Osteoblast (primary cell): ENCODE measurements around the gene ANKRD66. TPM values are rescaled to one million over a fixed set of nuclear protein-coding genes. Genes with fewer than 3 reads are reported as not detected.

ENCODE experiments used
- DNase-seq: peaks from one replicate; pipeline ENCODE4 v3.0.0; 2011; ENCODE audit warnings: low spot score, mixed read lengths; ENCODE audit not compliant: insufficient read length; ENCODE audit errors: missing footprints
- H2AFZ ChIP-seq: 2 replicates; pipeline ENCODE4 v1.6.0; 2011; ENCODE audit warnings: mild to moderate bottlenecking, low read length
- H3K27ac ChIP-seq: 2 replicates; pipeline ENCODE4 v1.5.1; 2011; ENCODE audit warnings: mild to moderate bottlenecking, low read depth, low read length, moderate library complexity
- H3K27me3 ChIP-seq: 2 replicates; pipeline ENCODE4 v1.6.0; 2012; ENCODE audit warnings: mild to moderate bottlenecking, control low read depth, inconsistent platforms, low read length, moderate library complexity; ENCODE audit not compliant: insufficient read depth
- H3K36me3 ChIP-seq: 2 replicates; pipeline ENCODE4 v1.5.1; 2011; ENCODE audit warnings: mild to moderate bottlenecking, low read length, control low read depth, moderate library complexity; ENCODE audit not compliant: insufficient read depth
- H3K4me1 ChIP-seq: 2 replicates; pipeline ENCODE4 v1.5.1; 2011; ENCODE audit warnings: mild to moderate bottlenecking, low read length, control low read depth, moderate library complexity; ENCODE audit not compliant: insufficient read depth
- H3K4me2 ChIP-seq: 2 replicates; pipeline ENCODE4 v1.6.0; 2011; ENCODE audit warnings: mild to moderate bottlenecking, low read length; ENCODE audit not compliant: insufficient read depth
- H3K4me3 ChIP-seq: fragments of 200-600 bp; sonication (generic); 3 replicates; pipeline ENCODE4 v1.5.1; 2012; ENCODE audit warnings: mild to moderate bottlenecking, low read length, inconsistent platforms; ENCODE audit not compliant: insufficient read depth
- H3K79me2 ChIP-seq: 2 replicates; pipeline ENCODE4 v1.6.0; 2012; ENCODE audit warnings: mild to moderate bottlenecking, low read length, control low read depth, inconsistent platforms; ENCODE audit not compliant: insufficient read depth
- H3K9me3 ChIP-seq: 2 replicates; pipeline ENCODE4 v1.5.1; 2011; ENCODE audit warnings: low read depth, low read length, control low read depth
- H4K20me1 ChIP-seq: 2 replicates; pipeline ENCODE4 v1.6.0; 2012; ENCODE audit warnings: mild to moderate bottlenecking, low read length, control low read depth; ENCODE audit not compliant: insufficient read depth
- total RNA-seq: library from RNA; depleted of rRNA; stranded (reverse); fragments of >200 nt; gene quantifications from 2 replicates; pipeline ENCODE4 v1.2.3, GENCODE V29; 2012
- TF ChIP-seq, protein P1 (sequence below): IDR thresholded peaks from 2 replicates; pipeline ENCODE4 v1.5.1; 2011; ENCODE audit warnings: mild to moderate bottlenecking, low read depth, low read length, moderate library complexity; ENCODE audit errors: extremely low read depth

The ANKRD66 gene
- total RNA-seq, 1 donor, result not detected

DNA sequence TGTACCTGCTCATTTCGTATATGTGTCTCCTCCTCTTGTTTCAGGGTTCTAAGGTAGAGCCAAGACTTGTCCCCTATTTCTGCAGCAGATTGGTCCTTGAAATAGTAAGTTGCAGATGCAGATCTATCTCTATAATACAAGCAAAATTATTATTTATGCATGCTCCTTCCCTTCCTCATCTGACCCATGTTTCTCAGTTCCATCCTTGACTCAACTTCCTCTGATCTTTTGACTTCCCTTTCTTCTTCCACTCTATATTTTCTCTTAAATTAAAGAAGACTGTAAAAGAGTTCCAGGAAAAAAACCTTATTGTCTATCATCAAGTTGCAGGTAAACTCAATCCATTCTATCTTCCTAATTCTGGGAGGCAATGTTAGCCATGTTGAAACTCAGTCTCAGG, 35.2 kb upstream of the ANKRD66 start:
- TF ChIP-seq, protein P1, sequence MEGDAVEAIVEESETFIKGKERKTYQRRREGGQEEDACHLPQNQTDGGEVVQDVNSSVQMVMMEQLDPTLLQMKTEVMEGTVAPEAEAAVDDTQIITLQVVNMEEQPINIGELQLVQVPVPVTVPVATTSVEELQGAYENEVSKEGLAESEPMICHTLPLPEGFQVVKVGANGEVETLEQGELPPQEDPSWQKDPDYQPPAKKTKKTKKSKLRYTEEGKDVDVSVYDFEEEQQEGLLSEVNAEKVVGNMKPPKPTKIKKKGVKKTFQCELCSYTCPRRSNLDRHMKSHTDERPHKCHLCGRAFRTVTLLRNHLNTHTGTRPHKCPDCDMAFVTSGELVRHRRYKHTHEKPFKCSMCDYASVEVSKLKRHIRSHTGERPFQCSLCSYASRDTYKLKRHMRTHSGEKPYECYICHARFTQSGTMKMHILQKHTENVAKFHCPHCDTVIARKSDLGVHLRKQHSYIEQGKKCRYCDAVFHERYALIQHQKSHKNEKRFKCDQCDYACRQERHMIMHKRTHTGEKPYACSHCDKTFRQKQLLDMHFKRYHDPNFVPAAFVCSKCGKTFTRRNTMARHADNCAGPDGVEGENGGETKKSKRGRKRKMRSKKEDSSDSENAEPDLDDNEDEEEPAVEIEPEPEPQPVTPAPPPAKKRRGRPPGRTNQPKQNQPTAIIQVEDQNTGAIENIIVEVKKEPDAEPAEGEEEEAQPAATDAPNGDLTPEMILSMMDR, result no peak
- H3K4me1 ChIP-seq, result no peaks in the 10 kb centered on the region

DNA sequence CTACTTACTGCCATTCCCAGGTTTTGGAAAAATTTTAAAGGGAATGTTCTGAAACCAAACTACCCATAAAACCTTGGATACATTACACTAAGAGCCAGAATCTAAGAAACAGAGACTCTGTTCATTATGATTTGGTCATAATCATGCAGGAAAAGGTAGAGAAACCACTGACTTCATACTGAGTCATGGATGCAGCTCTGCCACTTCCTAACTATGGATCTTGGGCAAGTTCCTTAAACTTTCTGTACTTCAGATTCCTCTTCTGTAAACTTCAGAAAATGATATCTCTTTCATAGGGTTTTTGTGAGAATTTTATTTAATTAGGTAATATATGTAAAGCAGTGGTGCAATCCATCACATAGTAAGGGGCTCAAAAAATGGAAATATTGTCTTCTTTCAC, 31.6 kb upstream of the ANKRD66 start:
- Histone ChIP-seq H3K36me3 (no peaks in the 10 kb centered on the region), H3K79me2 (no peaks in the 10 kb centered on the region), H3K27me3 (no peaks in the 10 kb centered on the region), H3K4me3 (no peak overlapping the region), H4K20me1 (no peaks in the 10 kb centered on the region), H3K4me1 (no peaks in the 10 kb centered on the region), H3K4me2 (no peak overlapping the region), H3K9me3 (no peaks in the 10 kb centered on the region), H3K27ac (no peak overlapping the region), H2AFZ (no peak overlapping the region)
- TF ChIP-seq, protein P1, result no peak
- DNase-seq, result peak; percentile 21

More for the DNA sequence above, 35.2 kb upstream of the ANKRD66 start:
- H3K27me3 ChIP-seq, result no peaks in the 10 kb centered on the region
- no peak overlapping the region for H3K4me3 ChIP-seq
- no peaks in the 10 kb centered on the region for H4K20me1 ChIP-seq
- H3K79me2 ChIP-seq, result no peaks in the 10 kb centered on the region
- H3K9me3 ChIP-seq, result no peaks in the 10 kb centered on the region
- H3K27ac ChIP-seq, result no peak overlapping the region
- no peak overlapping the region for H2AFZ ChIP-seq
- no peak overlapping the region for H3K4me2 ChIP-seq
- no peaks in the 10 kb centered on the region for H3K36me3 ChIP-seq
- DNase-seq, result no peak

DNA sequence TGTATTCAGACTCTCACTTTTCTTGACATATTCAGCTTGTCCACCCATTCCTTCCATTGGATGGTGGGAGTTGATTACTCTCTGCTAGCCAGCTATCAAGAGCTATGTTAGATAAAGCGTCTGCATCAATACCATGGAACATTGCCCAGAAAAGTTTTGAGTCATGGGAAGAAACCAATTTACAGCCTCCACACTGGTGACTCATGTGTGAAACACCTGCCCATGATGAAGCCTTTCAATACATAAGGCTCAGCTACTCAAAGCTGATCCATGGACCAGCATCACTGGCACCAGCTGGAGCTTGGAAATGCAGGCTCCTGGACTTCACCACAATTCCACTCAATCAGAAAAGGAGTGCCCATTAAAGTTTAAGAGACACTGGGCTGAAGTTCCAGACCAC, 27.6 kb upstream of the ANKRD66 start:
- H2AFZ ChIP-seq, result no peak overlapping the region
- no peaks in the 10 kb centered on the region for H3K4me1 ChIP-seq
- no peak overlapping the region for H3K4me3 ChIP-seq
- no peak overlapping the region for H3K27ac ChIP-seq
- no peaks in the 10 kb centered on the region for H3K36me3 ChIP-seq
- no peaks in the 10 kb centered on the region for H3K79me2 ChIP-seq
- H3K9me3 ChIP-seq, result no peaks in the 10 kb centered on the region
- DNase-seq, result no peak
- H4K20me1 ChIP-seq, result no peaks in the 10 kb centered on the region
- no peaks in the 10 kb centered on the region for H3K27me3 ChIP-seq
- H3K4me2 ChIP-seq, result no peak overlapping the region
- TF ChIP-seq, protein P1, result no peak

DNA sequence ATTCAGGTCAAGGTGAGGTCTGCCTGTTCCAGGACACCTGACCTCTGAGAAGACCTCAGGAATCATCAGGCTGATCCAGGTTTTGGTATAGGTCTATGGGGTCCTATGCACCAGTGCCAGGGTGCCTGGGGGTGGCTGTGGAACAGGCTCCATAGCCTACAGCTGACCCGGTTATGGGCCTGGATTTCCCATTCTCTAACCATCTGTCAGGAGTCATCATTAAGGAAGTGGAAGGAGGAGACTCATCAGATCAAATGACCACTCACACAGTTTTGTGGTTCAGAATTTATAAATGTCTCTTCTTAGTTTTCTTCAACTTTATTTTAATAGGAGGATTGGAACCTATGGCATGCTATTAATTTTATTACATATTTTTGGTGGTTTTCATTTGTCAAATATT, 26.3 kb upstream of the ANKRD66 start:
- H4K20me1 ChIP-seq, result no peaks in the 10 kb centered on the region
- no peaks in the 10 kb centered on the region for H3K9me3 ChIP-seq
- H3K27me3 ChIP-seq, result no peaks in the 10 kb centered on the region
- peak; percentile 55 for DNase-seq
- H3K79me2 ChIP-seq, result no peaks in the 10 kb centered on the region
- no peak overlapping the region for H3K4me2 ChIP-seq
- H3K4me1 ChIP-seq, result no peaks in the 10 kb centered on the region
- TF ChIP-seq, protein P1, result no peak
- H3K27ac ChIP-seq, result no peak overlapping the region
- H2AFZ ChIP-seq, result no peak overlapping the region
- H3K36me3 ChIP-seq, result no peaks in the 10 kb centered on the region
- no peak overlapping the region for H3K4me3 ChIP-seq
